GM21515 (cell line): ENCODE data around the gene ADGRG6.
"Not testable (repeated sequence)": the region's sequence is repeated elsewhere in the genome, so short reads cannot be mapped to it uniquely, and the experiment has no call there.

Experiments used
- ATAC-seq: cut with Tn5 transposase; IDR thresholded peaks from one replicate; pipeline ENCODE4 v1.9.1; 2021; ENCODE audit not compliant: unreplicated experiment

The ADGRG6 gene

GRCh38 chr6:142342986-142343385 is 41.2 kb downstream of the ADGRG6 start:
- no peak for ATAC-seq

- no peak for ATAC-seq
Observed at GRCh38 chr6:142343938-142344337, 42.1 kb downstream of the ADGRG6 start.

GRCh38 chr6:142345261-142345660 is 43.5 kb downstream of the ADGRG6 start:
- ATAC-seq, result no peak

- ATAC-seq, result not testable (repeated sequence)
Observed at GRCh38 chr6:142346166-142346565, 44.4 kb downstream of the ADGRG6 start.

- ATAC-seq, result no peak
Observed at GRCh38 chr6:142349215-142349823, 47.5 kb downstream of the ADGRG6 start.

- no peak for ATAC-seq
Observed at GRCh38 chr6:142350309-142350708, 48.5 kb downstream of the ADGRG6 start.

- ATAC-seq, result no peak
Observed at GRCh38 chr6:142353690-142354089, 51.9 kb downstream of the ADGRG6 start.

- ATAC-seq, result no peak
Observed at GRCh38 chr6:142354650-142355049, 52.8 kb downstream of the ADGRG6 start.

GRCh38 chr6:142355520-142356174 is 53.8 kb downstream of the ADGRG6 start:
- no peak for ATAC-seq

GRCh38 chr6:142356201-142356883 is 54.5 kb downstream of the ADGRG6 start:
- no peak for ATAC-seq

GRCh38 chr6:142356884-142357225 is 55.0 kb downstream of the ADGRG6 start:
- ATAC-seq, result no peak

GRCh38 chr6:142357879-142358278 is 56.1 kb downstream of the ADGRG6 start:
- no peak for ATAC-seq

GRCh38 chr6:142359271-142359960 is 57.6 kb downstream of the ADGRG6 start:
- ATAC-seq, result no peak

- ATAC-seq, result no peak
Observed at GRCh38 chr6:142361345-142361744, 59.5 kb downstream of the ADGRG6 start.

- ATAC-seq, result no peak
Observed at GRCh38 chr6:142361779-142362750, 60.3 kb downstream of the ADGRG6 start.

- ATAC-seq, result no peak
Observed at GRCh38 chr6:142367061-142367460, 65.3 kb downstream of the ADGRG6 start.

GRCh38 chr6:142367501-142368018 is 65.8 kb downstream of the ADGRG6 start:
- ATAC-seq, result no peak

GRCh38 chr6:142369266-142369665 is 67.5 kb downstream of the ADGRG6 start:
- ATAC-seq, result no peak

- ATAC-seq, result no peak
Observed at GRCh38 chr6:142372348-142372747, 70.5 kb downstream of the ADGRG6 start.
